ENCODE results near the gene GALK2.

DNA sequence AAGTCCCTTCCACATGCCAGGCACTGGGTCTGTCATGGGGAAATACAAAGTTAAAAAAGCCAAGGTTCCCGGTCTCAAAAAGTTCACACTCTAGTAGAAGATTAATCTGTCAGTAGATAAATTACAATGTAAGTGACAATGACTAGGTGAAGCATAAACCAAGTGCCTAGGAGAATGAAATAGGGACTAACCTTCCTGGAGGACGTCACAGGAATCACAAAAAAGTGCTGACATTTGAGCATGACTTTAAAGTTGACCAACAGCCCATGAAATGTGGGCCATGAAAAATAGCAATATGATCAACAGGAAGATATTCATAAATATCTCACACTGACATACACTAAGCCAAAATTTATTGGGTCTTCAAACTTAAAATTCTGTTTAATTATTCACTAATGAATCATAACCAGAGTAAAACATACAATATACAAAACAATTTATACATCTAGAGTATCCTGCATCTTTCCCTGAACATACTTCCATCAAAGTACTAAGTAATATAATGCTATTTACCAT lies 34.6 kb upstream of the GALK2 start:
- TF ChIP-seq, protein P1, sequence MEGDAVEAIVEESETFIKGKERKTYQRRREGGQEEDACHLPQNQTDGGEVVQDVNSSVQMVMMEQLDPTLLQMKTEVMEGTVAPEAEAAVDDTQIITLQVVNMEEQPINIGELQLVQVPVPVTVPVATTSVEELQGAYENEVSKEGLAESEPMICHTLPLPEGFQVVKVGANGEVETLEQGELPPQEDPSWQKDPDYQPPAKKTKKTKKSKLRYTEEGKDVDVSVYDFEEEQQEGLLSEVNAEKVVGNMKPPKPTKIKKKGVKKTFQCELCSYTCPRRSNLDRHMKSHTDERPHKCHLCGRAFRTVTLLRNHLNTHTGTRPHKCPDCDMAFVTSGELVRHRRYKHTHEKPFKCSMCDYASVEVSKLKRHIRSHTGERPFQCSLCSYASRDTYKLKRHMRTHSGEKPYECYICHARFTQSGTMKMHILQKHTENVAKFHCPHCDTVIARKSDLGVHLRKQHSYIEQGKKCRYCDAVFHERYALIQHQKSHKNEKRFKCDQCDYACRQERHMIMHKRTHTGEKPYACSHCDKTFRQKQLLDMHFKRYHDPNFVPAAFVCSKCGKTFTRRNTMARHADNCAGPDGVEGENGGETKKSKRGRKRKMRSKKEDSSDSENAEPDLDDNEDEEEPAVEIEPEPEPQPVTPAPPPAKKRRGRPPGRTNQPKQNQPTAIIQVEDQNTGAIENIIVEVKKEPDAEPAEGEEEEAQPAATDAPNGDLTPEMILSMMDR (conservative IDR thresholded peaks at IDR 0.05; ENCODE audit: low read length): no peak
- TF ChIP-seq EZH2phosphoT487 (IDR thresholded peaks at IDR 0.05; ENCODE audit: borderline replicate concordance, low read depth, low read length): no peak

All from OCI-LY7 (cell line).